NCI-H345 treated with DMSO at 0.1 percent for 48 hours (cell line): ENCODE data around the gene PGBD5.

Experiments
- DNase-seq: peaks from one replicate; lab custom pipeline; 2025; ENCODE audit not compliant: unreplicated experiment; lab: John Stamatoyannopoulos, UW

The PGBD5 gene

DNA sequence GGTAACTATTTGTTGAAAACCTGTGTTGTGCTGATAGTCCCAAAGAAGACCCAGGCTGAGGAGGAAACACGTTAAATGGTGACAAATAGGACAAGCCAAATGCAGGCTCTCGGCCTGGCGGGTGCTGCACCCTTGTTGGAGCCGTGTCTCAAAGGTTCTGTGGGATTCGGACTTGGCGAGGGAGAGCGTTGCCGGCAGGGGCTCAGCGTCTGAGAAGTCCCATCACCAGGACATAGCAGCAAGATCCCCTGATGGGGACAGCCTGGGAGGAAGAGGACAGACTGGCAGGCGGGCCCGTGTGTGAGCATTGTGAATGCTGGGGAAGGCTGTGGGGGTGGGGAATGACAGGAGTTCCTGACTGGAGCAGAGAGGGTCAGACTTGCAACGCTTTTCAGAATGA lies 142.5 kb downstream of the PGBD5 start:
- DNase-seq: no peak

DNA sequence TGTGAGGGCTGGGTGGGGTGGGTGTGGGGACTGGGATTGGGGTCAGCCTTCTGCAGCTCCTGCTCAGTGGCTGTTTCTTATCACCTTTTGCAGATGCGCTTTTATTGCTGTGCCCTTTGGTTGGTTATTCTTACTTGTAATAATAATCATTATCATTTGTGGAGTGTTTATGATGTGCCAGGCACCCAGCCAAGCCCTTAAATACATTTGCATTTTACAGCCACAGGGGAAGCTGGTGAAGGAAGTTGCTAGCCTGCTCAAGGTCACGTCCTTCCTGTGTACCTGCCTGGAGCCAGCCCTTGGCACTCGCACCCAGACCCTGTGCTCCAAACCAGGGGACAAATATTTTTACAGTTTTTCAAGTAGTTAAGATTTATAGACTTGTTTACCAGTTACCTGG lies 144.0 kb downstream of the PGBD5 start:
- no peak for DNase-seq

DNA sequence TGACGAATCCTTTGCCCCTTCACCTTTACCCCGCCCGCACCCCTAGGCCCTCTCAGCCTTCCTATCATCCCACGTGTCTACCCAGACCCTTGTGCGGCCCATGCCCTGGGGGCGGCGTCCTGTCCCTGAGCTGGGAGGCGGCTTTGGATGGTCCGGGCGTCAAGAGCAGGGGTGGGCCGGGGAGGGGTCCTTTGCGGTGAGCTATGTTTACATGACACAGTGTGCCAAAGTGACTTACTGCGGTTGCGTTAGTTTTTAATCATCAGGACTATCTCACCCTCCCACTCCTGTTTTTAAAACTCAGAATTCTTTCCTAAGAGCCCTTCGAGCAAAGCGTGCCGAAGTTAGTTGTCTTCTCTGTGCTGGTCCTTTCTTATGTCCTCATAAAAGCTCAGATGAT lies 144.6 kb downstream of the PGBD5 start:
- DNase-seq: no peak

DNA sequence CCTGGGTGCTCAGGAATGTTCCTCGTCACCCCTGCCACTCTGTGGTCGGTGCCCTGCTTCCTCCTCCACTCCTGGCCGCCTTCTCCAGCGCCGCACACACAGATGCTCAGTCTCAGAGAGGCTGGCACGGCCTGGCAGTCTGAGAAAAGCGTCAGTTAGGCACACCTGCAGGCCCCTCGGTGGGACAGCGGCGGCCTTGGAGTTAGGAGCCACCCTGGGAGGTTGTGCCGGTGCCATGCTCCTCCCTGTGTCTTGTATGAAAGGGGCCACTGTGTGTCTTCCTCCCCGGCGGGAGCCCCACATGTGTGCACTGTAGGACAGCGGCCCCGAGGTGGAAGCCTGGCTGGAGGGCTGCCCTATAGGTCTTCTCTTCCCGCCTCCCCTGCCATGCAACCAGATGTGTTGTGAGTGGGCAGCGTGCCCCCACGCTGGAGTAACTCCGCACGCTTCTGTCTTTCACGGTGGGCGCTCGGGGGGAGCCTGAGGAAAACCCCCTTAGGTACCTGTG lies 145.2 kb downstream of the PGBD5 start:
- DNase-seq: no peak

GRCh38 chr1:230280054-230280795 lies 145.9 kb downstream of the PGBD5 start:
- no peak for DNase-seq

DNA sequence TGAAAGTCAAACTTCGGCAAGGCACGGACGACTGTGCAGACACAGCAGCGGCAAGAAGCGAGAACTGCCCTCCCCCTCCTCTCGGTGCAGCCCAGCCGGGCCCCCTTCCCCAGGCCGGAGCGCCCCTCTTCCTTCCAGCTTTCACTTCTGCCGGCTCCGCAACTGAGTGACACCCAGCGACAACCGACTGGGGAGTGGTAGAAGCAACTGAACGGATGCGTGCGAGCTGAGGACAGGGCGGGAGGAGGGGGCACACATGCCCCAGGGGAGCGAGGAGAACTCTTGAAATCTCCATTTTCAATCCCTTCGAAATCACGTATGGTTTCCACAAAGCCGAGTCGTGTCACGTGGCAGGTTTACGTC lies 146.6 kb downstream of the PGBD5 start:
- DNase-seq: no peak

DNA sequence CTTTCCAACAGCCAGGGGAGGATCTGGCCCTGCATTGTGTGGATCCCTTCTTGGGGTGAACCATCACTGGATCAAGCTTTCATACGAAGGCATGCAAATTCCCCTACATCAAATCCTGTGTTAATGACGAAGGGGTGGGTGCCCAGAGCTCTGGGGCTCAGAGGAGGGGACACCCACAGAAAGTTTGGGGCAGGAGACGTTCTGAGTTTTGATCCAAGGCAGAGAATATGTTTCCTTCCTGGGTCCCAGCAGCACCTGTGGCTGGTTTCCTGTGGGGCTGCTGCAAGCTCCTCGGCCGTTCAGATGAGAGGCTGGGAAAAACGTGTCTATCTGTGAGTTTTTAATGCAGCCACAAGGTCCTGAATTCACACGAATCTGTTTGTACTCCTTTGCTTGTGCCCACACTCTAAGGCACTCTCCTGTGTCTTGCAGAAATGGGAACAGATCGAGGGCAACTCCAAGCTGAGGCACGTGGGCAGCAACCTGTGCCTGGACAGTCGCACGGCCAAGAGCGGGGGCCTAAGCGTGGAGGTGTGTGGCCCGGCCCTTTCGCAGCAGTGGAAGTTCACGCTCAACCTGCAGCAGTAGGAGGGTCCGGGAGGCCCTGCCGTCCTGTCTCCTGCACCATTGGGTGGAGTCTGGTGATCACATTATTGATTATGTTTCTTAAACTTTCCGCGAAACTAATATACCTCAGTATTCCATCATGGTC lies 147.1 kb downstream of the PGBD5 start:
- no peak for DNase-seq

GRCh38 chr1:230278376-230278775 lies 147.8 kb downstream of the PGBD5 start:
- DNase-seq: no peak

DNA sequence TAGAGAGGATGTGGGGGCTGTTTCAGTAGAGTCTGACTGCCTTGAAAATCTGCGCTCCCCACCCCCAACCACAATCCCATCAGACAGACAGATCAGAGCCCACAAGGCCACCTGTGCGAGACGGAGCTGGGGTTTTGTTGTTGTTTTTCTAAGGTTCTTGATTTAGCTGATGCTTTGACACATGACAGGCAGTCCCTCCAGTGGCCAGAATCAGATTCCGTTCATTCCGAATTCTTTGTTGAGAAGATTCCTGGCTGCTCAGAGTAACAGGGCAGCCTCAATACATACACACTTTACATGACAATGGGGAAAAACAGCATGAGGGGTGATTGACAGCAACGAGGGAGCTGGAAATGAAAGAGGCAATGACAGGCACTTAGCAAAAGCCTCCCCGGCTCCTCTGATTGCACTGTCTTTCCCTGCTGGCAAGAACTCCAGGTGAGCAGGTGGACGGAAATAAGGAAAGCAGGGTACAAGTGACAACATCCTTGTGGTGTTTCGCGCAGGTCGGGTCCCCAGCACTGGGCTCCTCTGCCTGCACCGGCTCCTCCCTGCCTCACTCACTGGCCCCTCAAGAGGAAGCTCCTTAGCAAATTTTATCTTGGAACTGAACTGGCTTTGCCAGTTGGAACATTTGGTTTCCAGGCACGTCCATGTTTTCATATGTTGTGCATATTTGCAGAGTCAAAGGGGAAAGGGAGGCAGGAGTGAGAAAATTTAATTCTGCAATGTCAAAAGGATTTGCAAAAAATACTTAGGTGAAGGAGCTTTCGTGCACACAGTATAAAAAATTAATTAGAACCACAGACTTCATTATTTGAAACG lies 148.7 kb downstream of the PGBD5 start:
- DNase-seq: peak; percentile 72

DNA sequence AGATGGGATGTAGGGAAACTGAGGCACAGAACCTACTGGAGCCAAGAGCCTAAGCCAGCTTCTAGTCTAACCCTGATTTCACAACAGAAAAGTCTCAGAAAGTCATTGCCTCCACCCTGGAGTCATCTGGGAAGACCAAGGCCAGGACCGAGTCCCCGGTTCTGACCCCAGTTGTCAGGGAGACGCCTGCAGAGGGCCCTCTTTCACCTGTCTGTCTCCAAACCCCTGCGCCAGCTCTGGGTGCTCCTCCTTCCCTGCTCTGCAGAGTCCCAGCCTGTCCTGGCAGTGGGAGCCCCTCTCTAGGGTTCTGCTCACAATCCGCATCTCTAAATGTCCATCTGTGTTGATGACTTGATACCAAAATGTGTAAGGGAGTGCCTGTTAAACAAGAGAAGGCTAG lies 149.7 kb downstream of the PGBD5 start:
- DNase-seq: no peak

GRCh38 chr1:230274254-230274653 lies 151.9 kb downstream of the PGBD5 start:
- DNase-seq: no peak

- DNase-seq: no peak
These were observed 152.9 kb downstream of the PGBD5 start for GRCh38 chr1:230273141-230273710.

DNA sequence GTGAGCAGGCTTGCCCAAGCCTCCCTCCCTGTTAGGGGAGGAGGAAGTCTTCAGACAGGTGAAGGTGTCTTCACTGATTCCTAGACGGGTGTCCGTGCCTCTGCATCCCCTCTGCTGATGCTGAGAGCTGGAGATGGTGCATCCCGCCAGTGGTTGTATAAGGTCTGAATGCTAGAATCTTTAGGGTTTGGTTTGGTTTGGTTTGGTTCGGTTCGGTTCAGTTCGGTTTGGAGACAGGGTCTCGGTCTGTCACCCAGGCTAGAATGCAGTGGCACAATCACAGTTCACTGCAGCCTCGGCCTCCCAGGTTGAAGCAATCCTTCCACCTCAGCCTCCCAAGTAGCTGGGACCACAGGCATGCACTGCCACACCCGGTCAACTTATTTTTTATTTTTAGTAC lies 153.6 kb downstream of the PGBD5 start:
- no peak for DNase-seq

GRCh38 chr1:230271300-230272035 lies 154.7 kb downstream of the PGBD5 start:
- DNase-seq: no peak

DNA sequence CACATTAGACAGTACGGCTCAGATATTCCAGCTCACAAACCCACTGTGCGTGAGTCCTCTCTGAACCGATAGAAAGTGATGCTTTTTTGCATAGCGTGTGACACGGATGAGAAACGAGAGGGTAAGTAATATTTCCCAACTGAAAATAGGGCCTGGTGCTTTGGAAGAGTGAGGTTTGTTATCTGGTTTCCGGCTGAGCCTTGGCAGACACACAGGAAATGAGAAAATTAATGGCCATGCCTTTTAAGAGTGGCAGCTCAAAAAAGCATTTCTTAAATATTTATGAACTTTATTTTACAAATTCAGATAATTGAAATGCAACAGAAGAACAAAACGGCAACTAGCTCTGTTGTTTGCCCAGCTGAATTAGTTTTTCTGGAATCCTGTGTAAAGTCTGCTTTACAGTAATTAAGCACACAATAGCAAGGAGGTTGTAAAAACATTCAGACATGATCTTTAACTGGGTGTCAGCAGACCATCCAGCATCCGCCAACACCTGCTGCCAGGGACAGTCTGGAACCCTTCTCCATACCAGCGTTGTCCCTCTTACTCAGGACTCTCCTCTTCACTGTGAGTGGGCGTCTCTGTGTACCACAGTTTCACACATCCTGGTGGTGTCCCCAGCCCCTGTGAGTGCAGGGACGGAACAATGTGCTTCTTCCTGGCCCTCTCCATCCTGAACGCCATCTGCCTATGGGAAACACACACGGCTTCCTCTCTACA lies 155.4 kb downstream of the PGBD5 start:
- peak; percentile 21 for DNase-seq

GRCh38 chr1:230270185-230270558 lies 156.0 kb downstream of the PGBD5 start:
- no peak for DNase-seq

- DNase-seq: no peak
These were observed 157.6 kb downstream of the PGBD5 start for GRCh38 chr1:230268371-230269170.

GRCh38 chr1:230267338-230268065 lies 158.6 kb downstream of the PGBD5 start:
- no peak for DNase-seq

- DNase-seq: no peak
These were observed 159.7 kb downstream of the PGBD5 start for GRCh38 chr1:230266456-230266855.
